H9 (cell line): ENCODE data around the gene GTPBP4. TPM values are rescaled to one million over a fixed set of nuclear protein-coding genes. Genes with fewer than 3 reads are reported as not detected.

Source experiments
- DNase-seq: peaks from one replicate; pipeline ENCODE4 v3.0.0-alpha.2; 2017
- H2AFZ ChIP-seq: one replicate; pipeline ENCODE4 v1.6.1; 2013; ENCODE audit warnings: mild to moderate bottlenecking, low read length, control low read depth, moderate library complexity
- H2AK5ac ChIP-seq: 2 replicates; pipeline ENCODE4 v1.6.1; 2013; ENCODE audit warnings: low read length, control low read depth, mixed read lengths; ENCODE audit not compliant: insufficient read length
- H2BK120ac ChIP-seq: one replicate; pipeline ENCODE4 v1.6.1; 2013; ENCODE audit warnings: low read depth, mild to moderate bottlenecking, low read length, control low read depth, inconsistent platforms; ENCODE audit not compliant: poor library complexity, severe bottlenecking
- H2BK12ac ChIP-seq: 2 replicates; pipeline ENCODE4 v1.6.1; 2013; ENCODE audit warnings: low read length, control low read depth, mixed read lengths, low read depth; ENCODE audit not compliant: insufficient read length
- H2BK15ac ChIP-seq: 2 replicates; pipeline ENCODE4 v1.6.1; 2013; ENCODE audit warnings: low read depth, low read length, control low read depth
- H2BK20ac ChIP-seq: one replicate; pipeline ENCODE4 v1.6.1; 2013; ENCODE audit warnings: low read depth, mild to moderate bottlenecking, low read length, control low read depth, inconsistent platforms; ENCODE audit not compliant: poor library complexity, severe bottlenecking
- H2BK5ac ChIP-seq: 2 replicates; pipeline ENCODE4 v1.6.1; 2013; ENCODE audit warnings: low read length, control low read depth, mixed read lengths; ENCODE audit not compliant: insufficient read length
- H3K14ac ChIP-seq: 2 replicates; pipeline ENCODE4 v1.6.1; 2013; ENCODE audit warnings: low read length, control low read depth; ENCODE audit not compliant: insufficient read depth
- H3K18ac ChIP-seq: 2 replicates; pipeline ENCODE4 v1.6.1; 2013; ENCODE audit warnings: low read depth, mild to moderate bottlenecking, mixed read lengths, low read length, control low read depth; ENCODE audit not compliant: insufficient read length
- H3K23ac ChIP-seq: 2 replicates; pipeline ENCODE4 v1.6.1; 2013; ENCODE audit warnings: low read length, control low read depth, mixed read lengths, low read depth; ENCODE audit not compliant: insufficient read length
- H3K23me2 ChIP-seq: 2 replicates; pipeline ENCODE4 v1.6.1; 2013; ENCODE audit warnings: low read depth, mild to moderate bottlenecking, mixed read lengths, low read length, control low read depth; ENCODE audit not compliant: insufficient read length, poor library complexity, severe bottlenecking
- H3K27ac ChIP-seq: 2 replicates; pipeline ENCODE4 v1.5.1; 2013; ENCODE audit warnings: low read length, control low read depth, mixed read lengths, low read depth; ENCODE audit not compliant: insufficient read length
- H3K27me3 ChIP-seq: 2 replicates; pipeline ENCODE4 v1.6.1; 2013; ENCODE audit warnings: low read length, control low read depth, inconsistent platforms; ENCODE audit not compliant: insufficient read depth
- H3K4ac ChIP-seq: 2 replicates; pipeline ENCODE4 v1.6.1; 2013; ENCODE audit warnings: low read depth, mild to moderate bottlenecking, control low read depth, inconsistent platforms, low read length, moderate library complexity
- H3K4me1 ChIP-seq: 2 replicates; pipeline ENCODE4 v1.6.1; 2013; ENCODE audit warnings: low read length, control low read depth, inconsistent platforms; ENCODE audit not compliant: insufficient read depth
- H3K4me2 ChIP-seq: 2 replicates; pipeline ENCODE4 v1.6.1; 2013; ENCODE audit warnings: low read length, control low read depth, mixed read lengths; ENCODE audit not compliant: insufficient read length, insufficient read depth
- H3K56ac ChIP-seq: 2 replicates; pipeline ENCODE4 v1.6.1; 2013; ENCODE audit warnings: low read depth, mild to moderate bottlenecking, mixed read lengths, low read length, control low read depth; ENCODE audit not compliant: insufficient read length
- H3K79me1 ChIP-seq: 2 replicates; pipeline ENCODE4 v1.6.1; 2013; ENCODE audit warnings: low read depth, mild to moderate bottlenecking, moderate library complexity, low read length, control low read depth, inconsistent platforms; ENCODE audit not compliant: insufficient read depth, poor library complexity, severe bottlenecking
- H3K79me2 ChIP-seq: 2 replicates; pipeline ENCODE4 v1.6.1; 2013; ENCODE audit warnings: low read length, control low read depth, inconsistent platforms; ENCODE audit not compliant: insufficient read depth
- H3K9ac ChIP-seq: 2 replicates; pipeline ENCODE4 v1.6.1; 2013; ENCODE audit warnings: low read length, control low read depth, mixed read lengths; ENCODE audit not compliant: insufficient read length; ENCODE audit errors: extremely low read depth
- H3K9me3 ChIP-seq: one replicate; pipeline ENCODE4 v1.6.1; 2013; ENCODE audit warnings: low read depth, low read length, inconsistent platforms; ENCODE audit not compliant: control insufficient read depth
- H3T11ph ChIP-seq: one replicate; pipeline ENCODE4 v1.6.1; 2013; ENCODE audit warnings: mild to moderate bottlenecking, low read length, control low read depth, inconsistent platforms
- H4K20me1 ChIP-seq: one replicate; pipeline ENCODE4 v1.6.1; 2013; ENCODE audit not compliant: control insufficient read depth, insufficient read length, insufficient read depth
- H4K5ac ChIP-seq: 2 replicates; pipeline ENCODE4 v1.6.1; 2013; ENCODE audit warnings: low read depth, mild to moderate bottlenecking, mixed read lengths, low read length, control low read depth; ENCODE audit not compliant: insufficient read length
- H4K8ac ChIP-seq: replicated peaks from 2 replicates; pipeline ENCODE4 v1.6.1; 2013; ENCODE audit warnings: low read length, control low read depth, mixed read lengths, low read depth; ENCODE audit not compliant: insufficient read length
- H4K91ac ChIP-seq: 2 replicates; pipeline ENCODE4 v1.6.1; 2013; ENCODE audit warnings: low read depth, mild to moderate bottlenecking, moderate library complexity, mixed read lengths, low read length, control low read depth; ENCODE audit not compliant: insufficient read length
- H3K27ac Mint-ChIP-seq, 3 experiments: 2 replicates in 2 of 3; 3 replicates in 1 of 3; pipeline ENCODE4 v1.8.0; 2020 to 2021; ENCODE audit warnings: mixed read lengths in 3 of 3, mild to moderate bottlenecking in 1 of 3, moderate library complexity in 1 of 3
- H3K27me3 Mint-ChIP-seq: 2 replicates; pipeline ENCODE4 v1.8.0; 2021; ENCODE audit warnings: low read depth, mild to moderate bottlenecking, moderate library complexity, mixed read lengths
- H3K36me3 Mint-ChIP-seq, 3 experiments: 2 replicates in 2 of 3; 3 replicates in 1 of 3; pipeline ENCODE4 v1.8.0; 2020 to 2021; ENCODE audit warnings: low read depth in 3 of 3, mixed read lengths in 3 of 3; ENCODE audit not compliant: insufficient read depth in 1 of 3
- H3K4me1 Mint-ChIP-seq, 2 experiments: 2 replicates each; pipeline ENCODE4 v1.8.0; 2020; ENCODE audit warnings: mixed read lengths in 2 of 2
- H3K4me3 Mint-ChIP-seq, 2 experiments: 2 replicates in 1 of 2; 3 replicates in 1 of 2; pipeline ENCODE4 v1.8.0; 2020 to 2021; ENCODE audit warnings: mild to moderate bottlenecking in 2 of 2, mixed read lengths in 2 of 2, moderate library complexity in 1 of 2
- H3K9me3 Mint-ChIP-seq, 2 experiments: 2 replicates in 1 of 2; 3 replicates in 1 of 2; pipeline ENCODE4 v1.8.0; 2020; ENCODE audit warnings: mild to moderate bottlenecking in 2 of 2, mixed read lengths in 2 of 2, moderate library complexity in 1 of 2
- CTCF ChIP-seq: fragments of 200-600 bp; sonication (generic); conservative IDR thresholded peaks from 3 replicates; pipeline ENCODE4 v1.8.0; 2021; ENCODE audit warnings: antibody characterized with exemption, mild to moderate bottlenecking
- WGBS: extraction: QIAGEN DNeasy Blood & Tissue Kit; methylation state at CpG from one replicate; pipeline ENCODE4 v1.1.7; 2013; ENCODE audit warnings: missing lambda C conversion rate, low lambda C conversion rate, mixed read lengths; ENCODE audit not compliant: insufficient read length; ENCODE audit errors: extremely low coverage; 5-methylcytosine and 5-hydroxymethylcytosine counted together
- total RNA-seq: library from RNA; stranded (reverse); gene quantifications from 2 replicates; pipeline ENCODE4 v1.2.1, GENCODE V29; 2021

GTPBP4 gene
- total RNA-seq, 1 experiment from 2014 or later: 134 TPM

- Mint-ChIP-seq H3K27ac (peak within 1 kb of the TSS; percentile 98 to 100 (median 99)), H3K36me3 (peaks cover 22 to 52% (median 49%) of the 10 kb centered on the region in 3 experiments), H3K27me3 (no peaks in the 10 kb centered on the region), H3K4me3 (peak within 1 kb of the TSS; percentile 93 to 96), H3K4me1 (peaks cover 34 to 37% of the 10 kb centered on the region in 2 experiments), H3K9me3 (no peaks in the 10 kb centered on the region; a peak in 2 of 5 replicates)
- Histone ChIP-seq H3K27me3 (no peaks in the 10 kb centered on the region), H2AK5ac (no peak within 1 kb of the TSS), H2BK20ac (no peak within 1 kb of the TSS), H2BK15ac (no peak within 1 kb of the TSS), H3K23ac (no peak within 1 kb of the TSS), H3K4me1 (peaks cover 3% of the 10 kb centered on the region; the same call in 1 of the 2 replicates), H3K9me3 (no peaks in the 10 kb centered on the region), H3K18ac (peak within 1 kb of the TSS; percentile 78), H3K4me2 (peak within 1 kb of the TSS; percentile 51), H3K79me2 (peaks cover 33% of the 10 kb centered on the region), H4K8ac (no peak within 1 kb of the TSS), H3K79me1 (peaks cover 2% of the 10 kb centered on the region), H4K91ac (no peak within 1 kb of the TSS), H3K27ac (peak within 1 kb of the TSS; percentile 59), H2BK12ac (no peak within 1 kb of the TSS), H4K20me1 (no peaks in the 10 kb centered on the region), H3K14ac (peak within 1 kb of the TSS; percentile 91; the same call in 1 of the 2 replicates), H3K9ac (peak within 1 kb of the TSS; percentile 73), H3K4ac (no peak within 1 kb of the TSS), H2BK5ac (peak within 1 kb of the TSS; percentile 2), H2AFZ (no peak within 1 kb of the TSS), H3K56ac (no peak within 1 kb of the TSS), H2BK120ac (no peak within 1 kb of the TSS), H4K5ac (peak within 1 kb of the TSS; percentile 4), H3T11ph (no peak within 1 kb of the TSS), H3K23me2 (peaks cover 5% of the 10 kb centered on the region)
- no peak for TF ChIP-seq CTCF
- DNase-seq: peak; percentile 99
- WGBS: no CpG with 5 or more reads among the region's 83 CpGs
Measured at GRCh38 chr10:1048732-1049424, 60.6 kb downstream of the GTPBP4 start, which contains the start of gene IDI1. Gene IDI1 (minus strand): TSS chr10:1049119. CDS start chr10:1049003, 116 bp downstream.
